ENCODE data around the gene MPPE1. TPM values are rescaled to one million over a fixed set of nuclear protein-coding genes. Genes with fewer than 3 reads are reported as not detected.

MPPE1 gene
- total and polyA plus RNA-seq, 9 of the 15 experiments (the other 6 are each of a cell fraction or from before 2014, with no cell fraction given), result 10.7 to 19.5 (median 13.3) TPM

- TF ChIP-seq TSHZ1 (CRISPR knock-in tag; IDR thresholded peaks at IDR 0.05), result no peak
- peak; percentile 17; the same call in 1 of the 2 replicates for TF ChIP-seq ZNF395 (CRISPR knock-in tag; IDR thresholded peaks at IDR 0.05)
- TF ChIP-seq EWSR1 (IDR thresholded peaks at IDR 0.05; ENCODE audit: borderline replicate concordance, low read depth, partially characterized antibody), result no peak
- TF ChIP-seq FOXP1 (CRISPR knock-in tag; IDR thresholded peaks at IDR 0.05), result no peak
- no peak for TF ChIP-seq CAMTA2 (CRISPR knock-in tag; conservative IDR thresholded peaks at IDR 0.05)
- peak; percentile 90 for TF ChIP-seq NFIC (IDR thresholded peaks at IDR 0.05)
- peak; percentile 89 for TF ChIP-seq NFRKB (IDR thresholded peaks at IDR 0.05; ENCODE audit: low read depth)
- TF ChIP-seq POLR2B (IDR thresholded peaks at IDR 0.05; ENCODE audit: low read depth, partially characterized antibody), result peak; percentile 70
- 0 out of 2 replicates have a peak, but pooled peaks have one; percentile 52 for TF ChIP-seq ZNF589 (CRISPR knock-in tag; IDR thresholded peaks at IDR 0.05; ENCODE audit: low read depth)
- no peak for TF ChIP-seq THAP12 (CRISPR knock-in tag; IDR thresholded peaks at IDR 0.05)
- peak; percentile 57 for TF ChIP-seq ZNF384 (IDR thresholded peaks at IDR 0.05; ENCODE audit: low read depth, low read length)
- 0 out of 4 replicates have a peak, but pooled peaks of 1 of the 2 experiments have one; percentile 53 for TF ChIP-seq SIN3A (IDR thresholded peaks at IDR 0.05; ENCODE audit: borderline replicate concordance in 2 of 2, control insufficient read depth in 1 of 2, low read depth in 2 of 2, low read length in 2 of 2)
- TF ChIP-seq NONO (IDR thresholded peaks at IDR 0.05; ENCODE audit: low read depth in 2 of 2, low read length in 1 of 2), result peak in 1 of 2 experiments; percentile 36; a peak in 1 of 4 replicates
- TF ChIP-seq AFF4 (CRISPR knock-in tag; IDR thresholded peaks at IDR 0.05), result no peak
Observed at GRCh38 chr18:11947214-11948191, 39.4 kb upstream of the MPPE1 start (continued).
